AG09309 (cell line): ENCODE results near the gene ATXN7.

Experiments
- DNase-seq: peaks from one replicate; pipeline ENCODE4 v3.0.0-alpha.2; 2010; ENCODE audit warnings: low read depth
- H3K4me3 ChIP-seq: 2 replicates; pipeline ENCODE4 v1.5.1; 2011; ENCODE audit warnings: mild to moderate bottlenecking, low read depth, low read length, moderate library complexity; ENCODE audit not compliant: control insufficient read depth
- TF ChIP-seq, protein P1 (sequence below): IDR thresholded peaks from 2 replicates; pipeline ENCODE4 v1.5.1; 2011; ENCODE audit warnings: mild to moderate bottlenecking, low read depth, low read length, inconsistent platforms; ENCODE audit not compliant: insufficient read depth, control insufficient read depth; ENCODE audit errors: missing control alignments

ATXN7 gene

DNA sequence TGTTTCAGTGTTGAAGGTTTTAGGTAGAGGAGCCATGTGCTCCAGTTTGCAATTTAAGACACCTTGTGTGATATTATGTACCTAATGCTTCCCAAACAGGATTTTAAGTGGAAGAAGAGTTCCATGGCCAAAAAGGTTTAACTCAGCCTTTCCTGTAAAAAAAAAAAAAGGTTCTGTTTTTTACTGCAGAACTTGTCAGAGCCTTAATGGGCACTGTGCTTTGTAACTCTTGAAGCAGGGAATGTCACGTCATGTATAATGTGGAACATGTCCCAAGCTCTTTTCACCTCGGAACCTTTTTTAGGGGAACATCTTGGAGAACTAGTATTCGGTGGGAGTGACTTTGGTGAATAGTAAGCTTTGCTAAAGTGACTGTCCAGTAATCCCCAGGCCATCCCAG, 128.0 kb downstream of the ATXN7 start:
- no peak overlapping the region for H3K4me3 ChIP-seq
- DNase-seq: no peak
- TF ChIP-seq, protein P1, sequence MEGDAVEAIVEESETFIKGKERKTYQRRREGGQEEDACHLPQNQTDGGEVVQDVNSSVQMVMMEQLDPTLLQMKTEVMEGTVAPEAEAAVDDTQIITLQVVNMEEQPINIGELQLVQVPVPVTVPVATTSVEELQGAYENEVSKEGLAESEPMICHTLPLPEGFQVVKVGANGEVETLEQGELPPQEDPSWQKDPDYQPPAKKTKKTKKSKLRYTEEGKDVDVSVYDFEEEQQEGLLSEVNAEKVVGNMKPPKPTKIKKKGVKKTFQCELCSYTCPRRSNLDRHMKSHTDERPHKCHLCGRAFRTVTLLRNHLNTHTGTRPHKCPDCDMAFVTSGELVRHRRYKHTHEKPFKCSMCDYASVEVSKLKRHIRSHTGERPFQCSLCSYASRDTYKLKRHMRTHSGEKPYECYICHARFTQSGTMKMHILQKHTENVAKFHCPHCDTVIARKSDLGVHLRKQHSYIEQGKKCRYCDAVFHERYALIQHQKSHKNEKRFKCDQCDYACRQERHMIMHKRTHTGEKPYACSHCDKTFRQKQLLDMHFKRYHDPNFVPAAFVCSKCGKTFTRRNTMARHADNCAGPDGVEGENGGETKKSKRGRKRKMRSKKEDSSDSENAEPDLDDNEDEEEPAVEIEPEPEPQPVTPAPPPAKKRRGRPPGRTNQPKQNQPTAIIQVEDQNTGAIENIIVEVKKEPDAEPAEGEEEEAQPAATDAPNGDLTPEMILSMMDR: no peak

DNA sequence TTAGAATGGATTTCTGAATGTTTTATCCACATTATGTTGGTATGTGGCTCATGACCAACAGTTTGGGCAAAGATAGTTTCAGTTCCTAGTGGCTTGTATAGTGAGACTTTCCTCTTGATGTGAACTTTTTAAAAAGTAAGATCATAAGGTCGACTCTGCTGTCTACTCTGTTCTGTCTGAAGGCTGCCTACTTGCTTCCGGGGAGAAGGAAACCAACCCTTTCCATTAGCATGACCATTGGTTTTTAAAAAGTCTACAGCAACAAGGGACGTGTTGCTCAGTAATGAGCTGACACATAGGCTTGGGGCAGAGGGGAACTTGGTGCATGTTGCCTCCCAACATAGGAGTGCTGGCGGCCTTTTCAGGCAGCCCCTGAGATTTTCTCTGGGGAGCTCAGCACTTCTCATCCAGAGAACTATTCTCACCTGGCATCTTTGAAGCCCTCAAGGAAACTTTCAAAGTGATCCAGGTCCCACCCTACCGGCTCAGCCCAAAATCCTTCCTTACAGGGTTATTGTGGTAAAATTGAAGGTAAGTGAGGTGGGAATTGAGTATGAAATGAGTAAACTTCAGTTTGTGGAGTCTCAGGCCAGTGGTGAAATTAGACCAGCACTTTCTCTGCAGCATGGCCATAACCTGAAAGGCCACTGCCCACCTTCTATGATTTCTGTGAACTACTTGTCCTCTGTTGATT, 129.0 kb downstream of the ATXN7 start:
- TF ChIP-seq, protein P1: no peak
- H3K4me3 ChIP-seq: no peak overlapping the region
- no peak for DNase-seq

DNA sequence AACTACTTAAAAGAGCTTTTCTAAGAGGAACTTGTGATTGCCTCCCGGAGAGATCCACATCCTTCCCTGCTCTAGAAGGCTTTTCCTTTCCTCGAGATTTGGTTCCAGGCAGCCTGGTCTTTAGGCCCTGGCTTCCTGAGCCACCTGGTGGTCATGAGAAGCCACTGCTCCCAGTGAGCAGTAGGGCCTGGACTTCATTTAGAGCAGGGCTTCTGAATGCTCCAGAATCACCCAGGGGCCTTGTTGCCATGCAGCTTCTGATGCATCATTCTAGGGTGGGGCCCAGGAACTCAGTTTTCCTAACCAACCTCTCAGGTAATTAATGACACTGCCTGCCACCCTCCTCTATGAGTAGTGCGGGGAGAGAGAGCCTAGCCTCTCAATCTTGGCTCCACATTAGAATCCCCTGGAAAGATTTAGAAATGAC, 130.0 kb downstream of the ATXN7 start:
- TF ChIP-seq, protein P1: peak; percentile 97
- peak; percentile 46 for DNase-seq
- H3K4me3 ChIP-seq: no peak overlapping the region

DNA sequence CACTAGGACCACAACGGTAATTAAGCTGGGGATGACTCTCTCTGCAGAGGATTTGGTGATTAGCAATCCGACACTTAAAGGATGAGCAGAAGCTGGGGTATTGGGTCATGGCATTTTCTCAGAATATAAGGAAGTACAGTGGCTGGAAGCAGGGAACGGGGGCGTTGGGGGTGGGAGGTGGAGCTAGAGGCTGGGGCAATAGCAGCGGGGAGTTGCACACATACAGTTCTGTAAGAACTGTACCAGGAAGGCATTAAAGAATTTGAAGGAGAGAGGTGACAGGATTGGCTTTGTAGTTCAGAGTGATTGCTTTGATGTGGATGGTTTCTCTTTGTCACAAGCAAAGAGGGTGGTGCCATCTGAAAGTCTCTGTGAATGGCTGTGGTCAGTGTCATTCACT, 131.4 kb downstream of the ATXN7 start:
- H3K4me3 ChIP-seq: no peak overlapping the region
- DNase-seq: no peak
- TF ChIP-seq, protein P1: no peak

DNA sequence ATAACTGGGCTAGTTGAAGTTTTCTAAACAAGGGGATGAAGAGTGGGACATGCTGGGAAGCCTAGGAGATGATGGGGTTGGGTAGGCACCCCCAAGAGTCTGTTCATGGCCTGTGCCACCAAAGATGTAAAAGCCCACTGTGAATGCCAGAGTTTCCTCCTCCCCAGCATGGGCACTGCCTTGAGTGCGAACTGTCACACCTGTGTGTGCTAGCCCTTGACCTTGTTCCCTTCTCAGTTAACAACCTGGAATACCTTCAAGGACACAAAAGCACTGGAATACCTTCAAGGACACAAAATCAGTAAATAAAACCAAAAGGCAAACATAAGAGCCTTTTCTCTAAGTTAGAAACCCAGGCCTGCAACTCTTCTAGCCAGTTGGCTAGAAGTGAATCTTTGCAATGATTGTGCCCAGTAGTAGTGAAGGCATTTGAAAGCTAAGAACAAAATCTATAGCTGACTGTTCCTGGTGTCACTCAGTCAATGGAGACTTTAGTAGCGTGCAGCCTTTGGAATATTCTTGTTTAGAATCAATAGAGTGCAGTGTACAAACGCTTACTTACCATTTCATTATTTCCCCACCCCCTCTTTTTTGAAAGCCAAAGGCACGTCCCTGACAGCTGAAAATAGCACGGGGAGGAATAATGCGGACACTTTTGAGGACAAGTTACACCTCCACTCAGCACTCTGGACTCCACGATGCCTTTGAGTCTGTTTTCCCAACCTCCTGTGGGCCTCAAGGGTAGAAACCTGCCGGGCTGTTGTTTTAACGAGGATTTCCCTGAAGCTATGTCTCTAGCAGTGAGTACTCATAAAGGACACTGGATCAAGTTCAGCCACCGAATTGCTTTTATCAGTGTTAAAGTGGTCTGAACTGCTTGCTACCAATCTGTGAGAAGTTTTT, 135.4 kb downstream of the ATXN7 start:
- DNase-seq: no peak
- TF ChIP-seq, protein P1: no peak
- H3K4me3 ChIP-seq: no peak overlapping the region

DNA sequence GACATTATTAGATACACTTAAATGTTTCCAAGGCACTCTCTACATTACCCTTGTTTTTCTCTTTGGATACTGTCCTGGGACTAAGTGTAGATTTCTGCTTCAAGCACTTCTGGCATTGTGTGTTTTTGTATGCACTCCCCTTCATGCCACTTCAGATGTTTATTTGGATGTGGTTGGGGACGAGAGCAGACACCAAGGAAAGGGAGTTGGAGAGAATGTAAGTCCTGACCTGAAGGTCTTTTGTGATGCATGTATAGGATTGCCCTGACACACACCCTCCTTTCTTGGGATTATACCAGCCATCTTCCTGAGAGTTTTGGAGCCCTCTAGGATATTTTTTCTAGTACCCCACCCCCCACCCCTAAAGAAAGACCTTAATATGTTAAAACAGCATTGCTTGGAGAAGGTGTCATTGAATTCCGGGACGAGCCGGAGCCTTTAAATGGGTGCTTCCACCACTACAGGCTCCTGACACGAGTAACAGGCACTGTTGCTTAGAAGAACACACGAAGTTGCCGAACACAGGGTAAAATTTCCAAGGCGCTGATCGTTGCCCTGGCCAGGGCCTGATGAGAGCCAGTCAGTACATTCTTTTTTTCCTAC, 136.9 kb downstream of the ATXN7 start:
- TF ChIP-seq, protein P1: no peak
- DNase-seq: no peak
- no peak overlapping the region for H3K4me3 ChIP-seq
